PFSK-1 (cell line): ENCODE measurements around the gene TRIP10.

ENCODE experiments used
- POLR2AphosphoS5 ChIP-seq: IDR thresholded peaks from 2 replicates; pipeline ENCODE4 v1.6.1; 2012; ENCODE audit warnings: low read depth, mild to moderate bottlenecking, control low read depth, low read length, moderate library complexity
- SIN3A ChIP-seq: IDR thresholded peaks from 2 replicates; pipeline ENCODE4 v1.6.1; 2012; ENCODE audit warnings: mild to moderate bottlenecking, low read length, moderate library complexity, borderline replicate concordance; ENCODE audit not compliant: insufficient read depth

GRCh38 chr19:6718741-6719539, 20.5 kb upstream of the TRIP10 start:
- TF ChIP-seq POLR2AphosphoS5 (no peak), SIN3A (no peak)
